Neuronal stem cell (in vitro differentiated cells): ENCODE measurements around the gene MLLT10.

Source experiments
- DNase-seq: peaks from one replicate; pipeline ENCODE4 v3.0.0-alpha.2; 2013; ENCODE audit warnings: low spot score
- H2AFZ ChIP-seq: one replicate; pipeline ENCODE4 v1.6.1; 2013; ENCODE audit warnings: mild to moderate bottlenecking, low read length, inconsistent platforms
- H2AK5ac ChIP-seq: 2 replicates; pipeline ENCODE4 v1.6.1; 2013; ENCODE audit warnings: low read depth, mild to moderate bottlenecking, inconsistent platforms, low read length, moderate library complexity, mixed read lengths
- H2BK120ac ChIP-seq: 2 replicates; pipeline ENCODE4 v1.6.1; 2013; ENCODE audit warnings: low read depth, mild to moderate bottlenecking, inconsistent platforms, low read length, moderate library complexity, mixed read lengths
- H2BK12ac ChIP-seq: one replicate; pipeline ENCODE4 v1.6.1; 2013; ENCODE audit warnings: low read length, inconsistent platforms
- H2BK15ac ChIP-seq: 2 replicates; pipeline ENCODE4 v1.6.1; 2013; ENCODE audit warnings: mild to moderate bottlenecking, low read length, inconsistent platforms, mixed read lengths
- H2BK5ac ChIP-seq: one replicate; pipeline ENCODE4 v1.6.1; 2013; ENCODE audit warnings: inconsistent platforms, mild to moderate bottlenecking, low read length, moderate library complexity
- H3K14ac ChIP-seq: one replicate; pipeline ENCODE4 v1.6.1; 2013; ENCODE audit warnings: low read length, inconsistent platforms
- H3K18ac ChIP-seq: 2 replicates; pipeline ENCODE4 v1.6.1; 2013; ENCODE audit warnings: low read length, inconsistent platforms
- H3K23ac ChIP-seq: 2 replicates; pipeline ENCODE4 v1.6.1; 2013; ENCODE audit warnings: low read depth, mild to moderate bottlenecking, mixed read lengths, low read length, inconsistent platforms; ENCODE audit not compliant: poor library complexity
- H3K27ac ChIP-seq: replicated peaks from 3 replicates; pipeline ENCODE4 v1.5.1; 2013; ENCODE audit warnings: low read length, inconsistent platforms
- H3K27me3 ChIP-seq, 3 experiments: 2 replicates each; pipeline ENCODE4 v1.6.1; 2013; ENCODE audit warnings: low read length in 3 of 3, mild to moderate bottlenecking in 2 of 3, inconsistent platforms in 1 of 3, low read depth in 1 of 3, mixed read lengths in 1 of 3, moderate library complexity in 1 of 3; ENCODE audit not compliant: control insufficient read depth in 3 of 3, insufficient read depth in 3 of 3
- H3K36me3 ChIP-seq, 2 donors: replicated peaks in 1 of 2; 2 replicates each; pipeline ENCODE4 v1.6.1; 2013; ENCODE audit warnings: low read length in 2 of 2; ENCODE audit not compliant: control insufficient read depth in 2 of 2, insufficient read depth in 2 of 2
- H3K4ac ChIP-seq: 2 replicates; pipeline ENCODE4 v1.6.1; 2013; ENCODE audit warnings: inconsistent platforms, mild to moderate bottlenecking, low read length, moderate library complexity
- H3K4me1 ChIP-seq, 2 donors: 1 replicate in 1 of 2; 2 replicates in 1 of 2; pipeline ENCODE4 v1.6.1; 2013; ENCODE audit warnings: low read length in 2 of 2, low read depth in 1 of 2; ENCODE audit not compliant: control insufficient read depth in 2 of 2, insufficient read depth in 1 of 2
- H3K4me2 ChIP-seq: one replicate; pipeline ENCODE4 v1.6.1; 2013; ENCODE audit warnings: mild to moderate bottlenecking, low read length, inconsistent platforms; ENCODE audit not compliant: insufficient read depth, poor library complexity, severe bottlenecking
- H3K4me3 ChIP-seq, 2 donors: 2 replicates each; pipeline ENCODE4 v1.5.1; 2013; ENCODE audit warnings: low read length in 2 of 2, mild to moderate bottlenecking in 2 of 2, inconsistent platforms in 1 of 2, moderate library complexity in 1 of 2
- H3K79me1 ChIP-seq: one replicate; pipeline ENCODE4 v1.6.1; 2013; ENCODE audit warnings: low read depth, mild to moderate bottlenecking, inconsistent platforms, low read length, moderate library complexity
- H3K9ac ChIP-seq: one replicate; pipeline ENCODE4 v1.6.1; 2013; ENCODE audit warnings: mild to moderate bottlenecking, low read depth, low read length, inconsistent platforms; ENCODE audit not compliant: poor library complexity
- H3K9me3 ChIP-seq, 2 donors: replicated peaks in 1 of 2; 2 replicates each; pipeline versions ENCODE3 to v1.6.1; 2013; ENCODE audit warnings: low read length in 2 of 2, mild to moderate bottlenecking in 2 of 2, inconsistent platforms in 1 of 2, low read depth in 1 of 2, mixed read lengths in 1 of 2, moderate library complexity in 1 of 2; ENCODE audit not compliant: control insufficient read depth in 2 of 2, insufficient read depth in 1 of 2
- H4K8ac ChIP-seq: one replicate; pipeline ENCODE4 v1.6.1; 2013; ENCODE audit warnings: low read depth, mild to moderate bottlenecking, inconsistent platforms, low read length, moderate library complexity
- H4K91ac ChIP-seq: one replicate; pipeline ENCODE4 v1.6.1; 2013; ENCODE audit warnings: low read length, low read depth, mild to moderate bottlenecking, inconsistent platforms; ENCODE audit not compliant: poor library complexity
- WGBS, 2 donors: extraction: QIAGEN DNeasy Blood & Tissue Kit; methylation state at CpG; one replicate each; pipeline ENCODE4 v1.1.7; 2013; ENCODE audit warnings: missing lambda C conversion rate in 2 of 2, mixed read lengths in 1 of 2; ENCODE audit not compliant: insufficient read length in 2 of 2, insufficient replicate concordance in 1 of 2; ENCODE audit errors: extremely low coverage in 2 of 2; 5-methylcytosine and 5-hydroxymethylcytosine counted together

MLLT10 gene

DNA sequence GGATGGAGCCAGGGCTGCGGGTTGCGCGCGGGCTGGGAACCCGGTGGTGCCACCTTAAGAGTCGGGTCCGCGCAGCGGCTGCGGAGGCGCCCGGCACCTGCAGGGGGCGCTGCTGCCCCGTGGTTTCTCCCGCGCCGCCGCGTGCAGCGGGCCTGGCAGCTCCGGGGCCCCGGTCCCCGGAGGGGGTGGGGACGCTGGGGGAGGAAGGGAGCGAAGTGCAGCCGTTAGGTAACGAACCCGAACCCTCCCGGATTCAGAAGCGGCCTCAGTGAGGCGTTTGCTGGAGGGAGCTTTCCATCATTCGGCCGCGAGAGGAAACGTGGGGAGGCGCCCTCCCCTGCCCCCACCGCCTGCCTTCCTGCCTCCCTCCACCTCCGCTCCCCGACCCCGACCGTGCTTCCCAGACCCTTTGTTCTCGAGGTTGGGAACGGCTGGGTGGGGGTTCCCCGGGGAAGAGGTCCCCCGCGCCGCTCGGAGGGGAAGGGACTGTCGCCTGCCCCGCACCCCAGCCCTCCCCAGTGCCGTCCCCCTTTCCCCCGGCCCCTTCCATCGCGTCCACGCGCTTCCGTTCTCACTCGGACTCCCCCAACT, 38.2 kb upstream of the MLLT10 start:
- Histone ChIP-seq H3K18ac (peak overlapping the region; percentile 100), H4K91ac (peak overlapping the region; percentile 30), H4K8ac (no peak overlapping the region), H3K4ac (peak overlapping the region; percentile 93), H3K27ac (peak overlapping the region; percentile 100), H2BK5ac (peak overlapping the region; percentile 94), H3K9me3 (no peaks in the 10 kb centered on the region), H3K23ac (peak overlapping the region; percentile 78), H3K4me3 (peak overlapping the region; percentile 97 to 99), H2BK15ac (peak overlapping the region; percentile 89), H2BK12ac (peak overlapping the region; percentile 46), H2AK5ac (peak overlapping the region; percentile 100), H3K79me1 (peaks cover 9% of the 10 kb centered on the region), H3K36me3 (no peaks in the 10 kb centered on the region), H2AFZ (peak overlapping the region; percentile 85), H3K4me2 (peak overlapping the region; percentile 96), H3K14ac (peak overlapping the region; percentile 97), H3K27me3 (no peaks in the 10 kb centered on the region), H3K9ac (peak overlapping the region; percentile 99), H3K4me1 (peaks cover 10 to 19% of the 10 kb centered on the region in 2 donors), H2BK120ac (peak overlapping the region; percentile 91)
- DNase-seq, result peak; percentile 94
- WGBS, 2 donors, result no CpG with 5 or more reads among the region's 58 CpGs

DNA sequence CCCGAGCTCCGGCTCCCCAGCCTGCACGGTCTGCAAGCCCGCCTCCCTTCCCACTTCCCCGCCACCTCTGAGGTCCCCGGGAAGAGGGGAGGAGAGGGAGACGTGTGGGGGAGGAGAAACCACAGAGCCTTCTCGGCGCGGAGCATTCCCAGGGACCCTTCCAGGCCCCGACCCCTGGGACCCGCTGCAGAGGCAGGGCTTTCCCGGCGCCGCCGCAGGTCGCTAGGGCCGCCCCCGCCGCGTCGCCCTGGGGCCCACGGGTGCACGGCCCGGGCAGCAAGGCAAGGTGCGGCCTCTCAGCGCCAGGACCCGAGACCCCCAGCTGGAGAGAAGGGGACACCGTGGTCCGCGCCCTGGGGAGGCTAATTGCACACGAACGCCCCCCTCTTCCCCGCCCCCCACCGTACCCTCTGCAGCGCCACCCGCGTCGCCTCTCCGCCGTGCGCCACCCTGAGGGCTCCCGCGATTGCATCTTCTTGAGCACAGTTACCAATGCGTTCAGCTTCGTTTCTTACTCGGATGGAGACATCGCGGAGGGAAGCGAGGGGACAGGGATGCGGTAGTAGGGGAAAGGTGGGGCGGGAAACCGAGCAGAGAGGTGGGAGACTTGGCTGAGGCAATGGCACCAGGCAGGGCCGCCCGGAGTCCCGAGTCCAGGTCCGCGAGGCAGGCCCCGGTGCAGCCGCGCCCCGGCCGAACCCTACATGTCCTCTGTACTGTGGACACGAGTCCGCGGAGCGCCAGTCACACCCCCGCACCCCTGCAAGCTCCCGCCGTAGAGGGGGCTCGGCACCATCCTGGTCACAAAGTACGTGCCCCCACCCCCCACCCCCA, 37.5 kb upstream of the MLLT10 start:
- H2BK5ac ChIP-seq, result peak overlapping the region; percentile 94
- H3K4ac ChIP-seq, result peak overlapping the region; percentile 94
- H3K4me2 ChIP-seq, result peak overlapping the region; percentile 66
- H3K18ac ChIP-seq, result peak overlapping the region; percentile 100
- peaks cover 9% of the 10 kb centered on the region for H3K79me1 ChIP-seq
- peak overlapping the region; percentile 96 for H2BK15ac ChIP-seq
- peak overlapping the region; percentile 96 for H4K8ac ChIP-seq
- H4K91ac ChIP-seq, result peak overlapping the region; percentile 96
- peaks cover 16 to 26% of the 10 kb centered on the region in 2 donors for H3K4me1 ChIP-seq
- no peaks in the 10 kb centered on the region for H3K27me3 ChIP-seq
- peak overlapping the region; percentile 99 for H3K14ac ChIP-seq
- peak overlapping the region; percentile 100 for H3K27ac ChIP-seq
- H3K23ac ChIP-seq, result peak overlapping the region; percentile 78
- H3K9ac ChIP-seq, result peak overlapping the region; percentile 99
- no peaks in the 10 kb centered on the region for H3K36me3 ChIP-seq
- no peak for DNase-seq
- WGBS, 2 donors, result no CpG with 5 or more reads among the region's 72 CpGs
- peak overlapping the region; percentile 100 for H2AK5ac ChIP-seq
- H3K4me3 ChIP-seq, result peak overlapping the region; percentile 97 to 99
- H3K9me3 ChIP-seq, result no peaks in the 10 kb centered on the region
- peak overlapping the region; percentile 55 for H2AFZ ChIP-seq
- peak overlapping the region; percentile 100 for H2BK120ac ChIP-seq
- peak overlapping the region; percentile 93 for H2BK12ac ChIP-seq

GRCh38 chr10:21497177-21497807, 36.7 kb upstream of the MLLT10 start:
- Histone ChIP-seq H3K23ac (peak overlapping the region; percentile 78), H2BK5ac (peak overlapping the region; percentile 94), H3K79me1 (peaks cover 9% of the 10 kb centered on the region), H2AFZ (peak overlapping the region; percentile 55), H3K4ac (peak overlapping the region; percentile 94), H3K27me3 (no peaks in the 10 kb centered on the region), H3K14ac (peak overlapping the region; percentile 99), H3K27ac (peak overlapping the region; percentile 100), H3K36me3 (no peaks in the 10 kb centered on the region), H3K9ac (peak overlapping the region; percentile 99), H2BK12ac (peak overlapping the region; percentile 93), H2AK5ac (peak overlapping the region; percentile 100), H2BK120ac (peak overlapping the region; percentile 100), H3K18ac (peak overlapping the region; percentile 100), H4K8ac (peak overlapping the region; percentile 82), H3K9me3 (no peaks in the 10 kb centered on the region), H3K4me3 (peak overlapping the region; percentile 97 to 99), H3K4me2 (peak overlapping the region; percentile 66), H3K4me1 (peaks cover 24 to 34% of the 10 kb centered on the region in 2 donors), H4K91ac (peak overlapping the region; percentile 96), H2BK15ac (peak overlapping the region; percentile 96)
- DNase-seq, result no peak
- WGBS, 2 donors, result no CpG with 5 or more reads among the region's 37 CpGs
